HCT116 (cell line): ENCODE data around the gene TRAPPC12. TPM values are rescaled to one million over a fixed set of nuclear protein-coding genes. Genes with fewer than 3 reads are reported as not detected.

Experiments used
- ATAC-seq: fragments of 200-7000 bp; cut with Tn5 transposase; 2 replicates; pipeline ENCODE4 v1.9.1; 2020; ENCODE audit warnings: mild to moderate bottlenecking, moderate library complexity
- BruUV-seq: library from RNA; stranded (reverse); fragments of 400-500 nt; replicated peaks from 2 replicates; lab custom pipeline; 2021; lab: Mats Ljungman, UMichigan
- CTCF ChIA-PET: fragments of 300-600 bp; sonication (Branson Sonifier 250); formaldehyde crosslinking; loops from one replicate; lab custom pipeline; 2021; ENCODE audit warnings: antibody characterized with exemption; lab: Charles Lee
- POLR2A ChIA-PET: fragments of 300-600, 350-600 bp; sonication (Branson Sonifier 250); formaldehyde crosslinking; loops from one replicate; lab custom pipeline; 2021; ENCODE audit warnings: antibody characterized with exemption; lab: Charles Lee
- RAD21 ChIA-PET, 2 experiments: fragments of 300-600 bp; sonication (Branson Sonifier 250); formaldehyde crosslinking; loops; one replicate each; lab custom pipeline; 2023; ENCODE audit warnings: low total read pairs in 2 of 2; ENCODE audit not compliant: uncharacterized antibody in 2 of 2, unreplicated experiment in 2 of 2, low non-redundant PET in 1 of 2; lab: Charles Lee
- DNase-seq: peaks from one replicate; pipeline ENCODE4 v3.0.0-alpha.2; 2010; ENCODE audit warnings: low read depth, low spot score
- H2AFZ ChIP-seq: fragments of 200-600 bp; shearing (Covaris generic), sonication (generic); 2 replicates; pipeline ENCODE4 v1.6.1; 2017; ENCODE audit warnings: low read depth, mixed run types, mixed read lengths, antibody characterized with exemption, low read length; ENCODE audit not compliant: poor library complexity, severe bottlenecking
- H3K27ac ChIP-seq: 2 replicates; pipeline ENCODE4 v1.5.1; 2012; ENCODE audit warnings: low read depth, low read length
- H3K27me3 ChIP-seq: fragments of 200-600 bp; sonication (generic); 2 replicates; pipeline ENCODE4 v1.6.1; 2016; ENCODE audit warnings: mixed run types, low read length, mixed read lengths; ENCODE audit not compliant: insufficient read depth
- H3K36me3 ChIP-seq, 2 experiments: fragments of 200-500 bp in 1 of 2; fragments of 200-600 bp in 1 of 2; sonication (Bioruptor generic) in 1 of 2; sonication (generic) in 1 of 2; 2 replicates each; pipeline versions ENCODE4 v1.5.1 to v1.6.1; 2014 to 2016; ENCODE audit warnings: low read length in 2 of 2, inconsistent platforms in 1 of 2, mixed read lengths in 1 of 2, mixed run types in 1 of 2; ENCODE audit not compliant: insufficient read depth in 2 of 2, control insufficient read depth in 1 of 2
- H3K4me1 ChIP-seq, 2 experiments: fragments of 200-600 bp in 1 of 2; sonication (generic) in 1 of 2; 2 replicates each; pipeline versions ENCODE4 v1.5.1 to v1.6.1; 2012 to 2017; ENCODE audit warnings: low read length in 2 of 2, inconsistent platforms in 1 of 2, mild to moderate bottlenecking in 1 of 2, mixed read lengths in 1 of 2, mixed run types in 1 of 2, moderate library complexity in 1 of 2; ENCODE audit not compliant: insufficient read depth in 2 of 2, control insufficient read depth in 1 of 2
- H3K4me2 ChIP-seq: fragments of 200-600 bp; sonication (generic); 2 replicates; pipeline ENCODE4 v1.6.1; 2017; ENCODE audit warnings: mixed run types, low read length, mixed read lengths
- H3K4me3 ChIP-seq, 2 experiments: fragments of 200-600 bp in 1 of 2; sonication (generic) in 1 of 2; replicated peaks in 1 of 2; 2 replicates each; pipeline ENCODE4 v1.5.1; 2011 to 2016; ENCODE audit warnings: low read length in 2 of 2, control low read depth in 1 of 2, low read depth in 1 of 2, mild to moderate bottlenecking in 1 of 2, mixed read lengths in 1 of 2, mixed run types in 1 of 2
- H3K79me2 ChIP-seq: fragments of 200-600 bp; sonication (generic); 2 replicates; pipeline ENCODE4 v1.6.1; 2017; ENCODE audit warnings: mild to moderate bottlenecking, mixed run types, low read length, moderate library complexity, mixed read lengths; ENCODE audit not compliant: insufficient read depth
- H3K9ac ChIP-seq: fragments of 200-600 bp; sonication (generic); 2 replicates; pipeline ENCODE4 v1.6.1; 2016; ENCODE audit warnings: low read length, mixed read lengths
- H3K9me2 ChIP-seq: fragments of 200-600 bp; sonication (generic), shearing (Covaris generic); 2 replicates; pipeline ENCODE4 v1.6.1; 2017; ENCODE audit warnings: mixed run types, mild to moderate bottlenecking, moderate library complexity; ENCODE audit not compliant: insufficient read depth
- H3K9me3 ChIP-seq, 2 experiments: fragments of 200-500 bp in 1 of 2; fragments of 200-600 bp in 1 of 2; sonication (Bioruptor generic) in 1 of 2; sonication (generic) in 1 of 2; 2 replicates each; pipeline ENCODE4 v1.6.1; 2014 to 2017; ENCODE audit warnings: low read length in 2 of 2, mixed read lengths in 2 of 2, inconsistent platforms in 1 of 2, low read depth in 1 of 2, mild to moderate bottlenecking in 1 of 2, mixed run types in 1 of 2, moderate library complexity in 1 of 2; ENCODE audit not compliant: control insufficient read depth in 1 of 2, insufficient read depth in 1 of 2
- H4K20me1 ChIP-seq: fragments of 200-600 bp; sonication (generic), shearing (Covaris generic); 2 replicates; pipeline ENCODE4 v1.6.1; 2017; ENCODE audit warnings: mixed run types, mild to moderate bottlenecking, moderate library complexity; ENCODE audit not compliant: insufficient read depth
- CBX3 ChIP-seq: IDR thresholded peaks from 2 replicates; pipeline ENCODE4 v1.6.1; 2012; ENCODE audit warnings: low read depth
- EZH2phosphoT487 ChIP-seq: fragments of 200-600 bp; IDR thresholded peaks from 2 replicates; pipeline ENCODE4 v1.6.1; 2018; ENCODE audit warnings: antibody characterized with exemption, borderline replicate concordance
- POLR2A ChIP-seq: IDR thresholded peaks from 2 replicates; pipeline ENCODE4 v1.7.0; 2011; ENCODE audit warnings: borderline replicate concordance; ENCODE audit not compliant: insufficient read depth, insufficient read length; ENCODE audit errors: extremely low read depth
- ZBTB33 ChIP-seq: IDR thresholded peaks from 2 replicates; pipeline ENCODE4 v1.6.1; 2011; ENCODE audit warnings: mild to moderate bottlenecking, low read length, moderate library complexity; ENCODE audit not compliant: insufficient replicate concordance; ENCODE audit errors: extremely low read depth
- intact Hi-C: fragments of 100-400 bp; cut with micrococcal nuclease; formaldehyde crosslinking; loops from 2 replicates; pipeline ENCODE4 v1.10.0; 2022
- total RNA-seq: library from RNA; stranded (reverse); gene quantifications from one replicate; pipeline ENCODE4 v1.2.1, GENCODE V29; 2021; ENCODE audit not compliant: unreplicated experiment

TRAPPC12 gene
- total RNA-seq, 1 experiment from 2014 or later, result 47.4 TPM

- TF ChIP-seq ZBTB33, result no peak
- TF ChIP-seq CBX3, result no peak
Measured at GRCh38 chr2:3458396-3459184, 79.1 kb downstream of the TRAPPC12 start (continued).

- TF ChIP-seq POLR2A (no peak), EZH2phosphoT487 (no peak)
- BruUV-seq, result no TSS peak
- intact Hi-C loops, result no loop called here
- H3K27me3 ChIP-seq, result no peaks in the 10 kb centered on the region
- no peak overlapping the region for H3K27ac ChIP-seq
- H4K20me1 ChIP-seq, result no peaks in the 10 kb centered on the region
- H3K4me1 ChIP-seq, result no peaks in the 10 kb centered on the region
- peak; percentile 56 for ATAC-seq
- H3K9ac ChIP-seq, result no peak overlapping the region
- H2AFZ ChIP-seq, result no peak overlapping the region
- ChIA-PET CTCF (no interaction called here), POLR2A (no interaction called here), RAD21 (no interaction called here)
- H3K4me3 ChIP-seq, result no peak overlapping the region
- no peaks in the 10 kb centered on the region for H3K36me3 ChIP-seq
- H3K9me3 ChIP-seq, result no peaks in the 10 kb centered on the region
- no peaks in the 10 kb centered on the region for H3K79me2 ChIP-seq
- DNase-seq, result no peak
- H3K4me2 ChIP-seq, result no peak overlapping the region
- H3K9me2 ChIP-seq, result no peaks in the 10 kb centered on the region
Measured at GRCh38 chr2:3459185-3460015, 79.9 kb downstream of the TRAPPC12 start.
